Activated naive CD8-positive, alpha-beta T cell treated with anti-CD3 and anti-CD28 coated beads, Interleukin-2, amount 50 U/mL, for 24 hours (primary cell): ENCODE measurements around the gene PRUNE2.
"Not testable (repeated sequence)": the region's sequence is repeated elsewhere in the genome, so short reads cannot be mapped to it uniquely, and the experiment has no call there.

ENCODE experiments used
- ATAC-seq: fragments of 150-1000 bp; cut with Tn5 transposase; one replicate; pipeline ENCODE4 v1.10.0; 2021
- DNase-seq: peaks from one replicate; pipeline ENCODE4 v3.0.0; 2021
- H3K27ac Mint-ChIP-seq: one replicate; pipeline ENCODE4 v1.8.0; 2021; ENCODE audit warnings: mild to moderate bottlenecking, mixed read lengths
- H3K27me3 Mint-ChIP-seq: one replicate; pipeline ENCODE4 v1.8.0; 2021; ENCODE audit warnings: mixed read lengths
- H3K36me3 Mint-ChIP-seq: one replicate; pipeline ENCODE4 v1.8.0; 2021; ENCODE audit warnings: low read depth, mixed read lengths
- H3K4me1 Mint-ChIP-seq: one replicate; pipeline ENCODE4 v1.8.0; 2021; ENCODE audit warnings: mixed read lengths
- H3K4me3 Mint-ChIP-seq: one replicate; pipeline ENCODE4 v1.8.0; 2021; ENCODE audit warnings: mild to moderate bottlenecking, moderate library complexity, mixed read lengths
- H3K9me3 Mint-ChIP-seq: one replicate; pipeline ENCODE4 v1.8.0; 2021; ENCODE audit warnings: mixed read lengths

The PRUNE2 gene

DNA sequence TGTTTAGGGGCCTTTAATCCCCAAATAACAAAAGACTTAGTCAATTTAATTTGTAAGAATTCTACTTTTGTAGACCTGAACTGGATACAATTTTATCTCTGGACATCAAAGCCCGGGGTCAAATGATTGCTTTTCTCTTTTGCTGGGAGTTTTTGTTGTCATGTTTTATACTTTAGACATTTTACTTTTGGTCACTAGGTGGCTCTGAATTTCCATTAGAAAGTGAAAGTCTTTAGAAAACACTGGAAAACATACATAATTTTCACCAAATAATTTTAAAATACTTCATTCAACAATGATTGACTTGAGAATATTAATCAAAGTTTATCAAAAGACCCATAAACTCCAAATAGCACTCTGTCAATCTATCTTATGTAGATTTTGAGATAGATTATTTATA is 144.5 kb downstream of the PRUNE2 start:
- Mint-ChIP-seq H3K36me3 (no peaks in the 10 kb centered on the region), H3K27ac (no peak overlapping the region), H3K4me1 (peaks cover 9% of the 10 kb centered on the region), H3K27me3 (peaks cover 4% of the 10 kb centered on the region), H3K9me3 (no peaks in the 10 kb centered on the region), H3K4me3 (no peak overlapping the region)
- DNase-seq (no peak), ATAC-seq (no peak)

DNA sequence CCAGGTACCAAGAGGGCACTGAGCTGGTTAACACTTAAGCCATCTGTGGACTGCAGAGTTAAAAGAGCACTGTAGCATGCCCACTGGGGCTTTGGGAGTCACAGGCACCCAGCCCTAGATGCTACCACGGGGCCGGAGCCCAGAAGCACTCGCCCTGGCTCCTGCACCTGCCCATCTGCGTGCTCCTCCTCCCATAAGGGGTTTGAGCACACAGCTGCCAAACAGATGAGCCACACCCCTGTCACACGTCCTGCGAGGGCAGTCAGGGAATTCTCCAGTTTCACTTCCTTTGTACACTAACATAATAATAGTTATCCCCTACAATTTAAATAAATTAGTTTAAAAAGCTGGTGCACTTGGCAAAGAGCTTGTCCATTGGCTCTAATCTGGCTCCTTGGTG is 146.2 kb downstream of the PRUNE2 start:
- no peaks in the 10 kb centered on the region for H3K9me3 Mint-ChIP-seq
- H3K27ac Mint-ChIP-seq: no peak overlapping the region
- ATAC-seq: no peak
- no peak for DNase-seq
- H3K4me1 Mint-ChIP-seq: peaks cover 19% of the 10 kb centered on the region
- no peaks in the 10 kb centered on the region for H3K36me3 Mint-ChIP-seq
- H3K4me3 Mint-ChIP-seq: no peak overlapping the region
- H3K27me3 Mint-ChIP-seq: peaks cover 4% of the 10 kb centered on the region

DNA sequence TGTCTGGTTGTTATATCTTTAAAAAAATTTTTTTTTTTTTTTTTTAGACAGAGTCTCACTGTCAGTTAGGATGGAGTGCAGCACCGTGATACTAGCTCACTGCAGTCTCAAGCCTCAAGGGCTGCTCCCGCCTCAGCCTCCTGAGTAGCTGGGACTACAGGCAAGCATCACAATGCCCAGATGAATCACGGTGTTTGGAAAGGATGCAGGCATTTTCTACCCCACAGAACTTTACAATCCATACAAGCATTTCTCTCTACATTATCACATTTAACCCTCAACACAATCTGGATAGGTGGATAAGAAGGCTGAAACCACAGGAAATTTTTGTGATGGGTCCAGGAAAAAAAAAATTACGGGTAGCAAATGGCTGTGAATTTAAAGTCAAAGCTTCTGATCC is 147.4 kb downstream of the PRUNE2 start:
- no peaks in the 10 kb centered on the region for H3K36me3 Mint-ChIP-seq
- no peak overlapping the region for H3K27ac Mint-ChIP-seq
- H3K9me3 Mint-ChIP-seq: no peaks in the 10 kb centered on the region
- no peak overlapping the region for H3K4me3 Mint-ChIP-seq
- no peak for ATAC-seq
- peaks cover 4% of the 10 kb centered on the region for H3K27me3 Mint-ChIP-seq
- peaks cover 19% of the 10 kb centered on the region for H3K4me1 Mint-ChIP-seq
- DNase-seq: no peak

DNA sequence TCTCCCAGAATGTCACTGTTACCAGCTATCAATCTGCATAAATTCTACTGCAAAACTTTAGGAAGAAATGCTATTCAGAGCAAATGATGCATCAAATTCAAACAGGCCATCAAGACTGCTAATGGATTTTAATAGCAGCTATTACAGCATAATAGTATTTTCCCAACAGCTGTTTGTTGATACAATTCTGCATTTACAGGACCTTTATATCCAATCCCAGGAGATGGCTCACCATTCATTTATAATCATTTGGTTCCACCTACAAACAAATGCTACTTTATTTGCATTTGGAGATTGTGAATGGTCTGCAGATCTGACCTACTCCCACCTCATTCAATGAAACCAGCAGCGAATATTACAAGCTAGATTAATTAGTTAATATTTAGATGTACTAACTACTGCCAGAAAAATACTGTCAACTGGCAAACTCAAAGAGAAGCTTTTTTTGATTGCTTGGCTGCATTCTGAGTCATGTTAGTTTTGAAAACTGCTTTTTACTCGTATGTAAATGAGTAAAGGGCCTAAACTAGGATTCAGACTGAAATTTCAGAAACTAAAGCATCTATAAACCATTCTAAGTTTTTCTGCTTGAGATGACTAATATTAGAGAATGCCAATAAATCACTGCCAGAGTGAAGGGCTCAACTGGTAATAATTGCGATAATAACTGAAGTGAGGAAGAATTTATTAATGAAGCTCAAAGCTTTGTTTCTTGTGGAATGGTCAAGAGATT is 148.8 kb downstream of the PRUNE2 start:
- no peak overlapping the region for H3K27ac Mint-ChIP-seq
- DNase-seq: no peak
- H3K4me3 Mint-ChIP-seq: no peak overlapping the region
- H3K4me1 Mint-ChIP-seq: peaks cover 19% of the 10 kb centered on the region
- H3K9me3 Mint-ChIP-seq: no peaks in the 10 kb centered on the region
- ATAC-seq: no peak
- H3K27me3 Mint-ChIP-seq: peaks cover 2% of the 10 kb centered on the region
- H3K36me3 Mint-ChIP-seq: no peaks in the 10 kb centered on the region

DNA sequence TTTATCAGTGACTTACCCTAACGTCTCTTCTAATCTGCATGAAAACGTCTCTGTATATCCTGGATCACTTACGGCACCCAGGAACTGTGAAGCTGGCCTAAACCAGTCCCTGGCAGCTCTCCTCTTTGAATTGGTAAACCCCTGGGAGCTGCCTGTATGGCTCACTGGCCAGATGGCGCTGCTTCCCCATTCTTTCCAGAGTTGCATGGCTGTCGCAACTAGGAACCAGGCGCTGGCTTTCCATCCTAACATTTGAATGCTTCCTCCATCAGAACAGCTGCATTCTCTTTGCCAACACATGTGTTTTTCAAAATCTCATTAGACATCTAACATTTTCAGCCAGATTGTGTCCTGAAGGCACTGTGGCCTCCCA is 149.7 kb downstream of the PRUNE2 start:
- H3K36me3 Mint-ChIP-seq: no peaks in the 10 kb centered on the region
- no peak for DNase-seq
- no peak overlapping the region for H3K4me3 Mint-ChIP-seq
- peaks cover 2% of the 10 kb centered on the region for H3K27me3 Mint-ChIP-seq
- no peaks in the 10 kb centered on the region for H3K9me3 Mint-ChIP-seq
- no peak for ATAC-seq
- H3K4me1 Mint-ChIP-seq: peaks cover 19% of the 10 kb centered on the region
- peak overlapping the region; percentile 39 for H3K27ac Mint-ChIP-seq

DNA sequence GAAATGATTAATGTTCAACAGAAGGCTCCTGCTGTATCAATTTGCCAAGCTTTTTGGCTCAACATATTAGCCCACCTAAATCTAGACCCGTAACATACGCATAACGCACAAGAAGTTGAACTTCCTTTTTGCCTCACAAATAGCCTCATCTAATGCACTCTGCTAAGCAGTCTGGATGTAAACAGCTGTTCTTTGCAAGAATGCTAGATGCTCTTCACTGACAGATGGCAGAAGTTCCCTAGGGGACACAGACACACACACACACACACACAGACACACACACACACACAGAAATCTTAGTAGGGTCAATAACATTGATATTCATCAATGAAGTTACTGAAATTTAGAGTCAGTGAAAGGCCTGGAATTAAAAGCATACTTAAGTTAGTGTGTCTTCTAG is 154.9 kb downstream of the PRUNE2 start:
- no peak overlapping the region for H3K4me3 Mint-ChIP-seq
- peaks cover 2% of the 10 kb centered on the region for H3K27me3 Mint-ChIP-seq
- H3K4me1 Mint-ChIP-seq: peaks cover 6% of the 10 kb centered on the region
- H3K36me3 Mint-ChIP-seq: no peaks in the 10 kb centered on the region
- DNase-seq (no peak), ATAC-seq (no peak)
- H3K9me3 Mint-ChIP-seq: no peaks in the 10 kb centered on the region
- no peak overlapping the region for H3K27ac Mint-ChIP-seq

DNA sequence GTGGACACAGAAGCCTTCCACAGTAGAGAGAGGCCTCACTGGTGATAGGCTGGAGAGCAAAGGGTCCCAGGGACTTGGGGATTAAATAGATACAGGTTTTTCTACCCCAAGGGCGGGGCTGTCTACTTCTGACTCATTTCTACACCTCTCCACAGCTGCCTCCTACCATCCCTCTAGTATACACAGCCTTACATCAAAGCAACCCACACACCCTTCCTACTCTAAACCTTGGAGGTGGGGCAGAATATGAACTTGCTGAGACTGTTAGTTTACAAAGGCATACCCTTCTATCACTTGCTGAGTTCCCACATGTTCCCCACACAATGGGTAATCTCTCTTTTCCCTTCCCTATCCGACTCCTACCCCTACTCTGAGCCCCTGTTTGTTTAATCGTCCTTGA is 161.6 kb downstream of the PRUNE2 start:
- H3K27ac Mint-ChIP-seq: no peak overlapping the region
- no peak for DNase-seq
- ATAC-seq: peak; percentile 59

DNA sequence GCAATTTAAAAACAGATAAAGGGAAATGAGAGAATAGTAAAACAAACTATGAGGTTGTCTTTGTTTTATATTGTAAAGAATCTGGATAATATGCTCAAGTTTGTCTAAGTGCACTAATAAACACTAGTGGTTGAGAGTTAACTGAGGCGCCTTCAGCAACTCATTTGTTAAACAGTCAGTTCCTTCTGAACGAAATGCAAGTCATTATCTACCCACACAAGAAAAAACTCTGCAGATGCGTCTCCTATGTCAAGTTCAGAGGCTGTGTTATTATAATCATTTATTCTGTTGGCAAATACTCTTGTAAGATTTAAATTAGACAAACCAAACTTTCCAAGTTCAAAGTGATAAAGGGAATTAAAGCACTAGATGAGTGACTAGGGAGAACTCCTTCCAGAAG is 162.0 kb downstream of the PRUNE2 start:
- no peaks in the 10 kb centered on the region for H3K36me3 Mint-ChIP-seq
- no peak overlapping the region for H3K4me3 Mint-ChIP-seq
- DNase-seq (no peak), ATAC-seq (no peak)
- H3K9me3 Mint-ChIP-seq: peaks cover 19% of the 10 kb centered on the region
- no peak overlapping the region for H3K27ac Mint-ChIP-seq
- H3K27me3 Mint-ChIP-seq: peaks cover 13% of the 10 kb centered on the region
- no peaks in the 10 kb centered on the region for H3K4me1 Mint-ChIP-seq

More for the DNA sequence above, 161.6 kb downstream of the PRUNE2 start:
- Mint-ChIP-seq H3K4me3 (no peak overlapping the region), H3K9me3 (peaks cover 19% of the 10 kb centered on the region), H3K36me3 (no peaks in the 10 kb centered on the region), H3K4me1 (no peaks in the 10 kb centered on the region), H3K27me3 (peaks cover 11% of the 10 kb centered on the region)

DNA sequence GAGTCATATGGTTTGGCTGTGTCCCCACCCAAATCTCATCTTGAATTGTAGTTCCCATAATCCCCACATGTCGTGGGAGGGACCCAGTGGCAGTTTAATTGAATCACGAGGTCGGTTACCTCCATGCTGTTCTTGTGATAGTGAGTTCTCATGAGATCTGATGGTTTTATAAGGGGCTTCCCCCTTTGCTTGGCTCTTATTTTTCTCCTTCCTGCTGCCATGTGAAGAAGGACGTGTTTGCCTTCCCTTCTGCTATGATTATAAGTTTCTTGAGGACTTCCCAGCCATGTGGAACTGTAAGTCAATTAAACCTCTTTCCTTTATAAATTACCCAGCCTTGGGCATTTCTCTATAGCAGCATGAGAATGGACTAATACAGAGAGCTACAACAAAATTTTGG is 163.0 kb downstream of the PRUNE2 start:
- ATAC-seq, H3K4me1 Mint-ChIP-seq, H3K36me3 Mint-ChIP-seq, H3K27ac Mint-ChIP-seq, H3K4me3 Mint-ChIP-seq, DNase-seq: not testable (repeated sequence)
- Mint-ChIP-seq H3K27me3 (peaks cover 14% of the 10 kb centered on the region), H3K9me3 (peaks cover 19% of the 10 kb centered on the region)

DNA sequence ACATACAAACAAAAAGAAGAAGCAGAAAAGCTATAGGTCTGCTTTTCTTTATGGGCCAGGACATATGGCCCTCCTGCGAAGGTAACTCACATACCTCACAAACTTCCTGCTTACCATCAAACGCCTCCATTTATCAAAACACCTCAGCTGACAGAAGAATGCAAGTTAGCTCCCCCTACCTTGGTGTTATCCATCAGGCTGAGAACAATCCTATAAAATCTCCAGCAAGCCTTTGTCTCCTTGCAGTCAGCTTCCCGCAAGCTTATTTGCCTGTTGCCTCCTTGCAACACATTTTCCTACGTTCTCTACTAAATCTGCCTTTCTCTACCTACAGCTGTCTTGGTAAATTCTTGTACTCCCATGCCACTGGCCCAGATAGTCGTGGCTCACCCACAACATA is 164.4 kb downstream of the PRUNE2 start:
- Mint-ChIP-seq H3K36me3 (no peaks in the 10 kb centered on the region), H3K4me3 (no peak overlapping the region), H3K27me3 (peaks cover 13% of the 10 kb centered on the region), H3K27ac (no peak overlapping the region), H3K4me1 (no peaks in the 10 kb centered on the region), H3K9me3 (peaks cover 19% of the 10 kb centered on the region)
- ATAC-seq: no peak
- DNase-seq: no peak

DNA sequence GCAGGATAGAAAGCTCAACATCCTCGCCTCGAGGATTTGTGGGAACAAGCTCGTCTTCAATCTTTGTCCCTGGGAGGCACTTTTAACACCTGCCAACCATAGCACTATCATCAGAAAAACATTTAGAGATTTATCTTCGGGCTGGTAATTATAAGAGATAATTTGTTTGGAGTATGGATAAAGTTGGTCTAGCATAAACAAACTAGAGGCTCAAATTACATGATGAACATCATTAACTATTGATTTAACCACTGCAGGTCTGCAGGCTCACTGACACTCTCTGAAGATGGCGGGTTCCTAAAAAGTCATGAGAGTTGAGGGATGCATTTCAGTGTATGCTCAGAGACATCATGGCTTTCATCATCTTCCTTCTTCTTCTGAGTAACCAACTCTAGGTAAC is 167.5 kb downstream of the PRUNE2 start:
- Mint-ChIP-seq H3K4me3 (no peak overlapping the region), H3K27ac (no peak overlapping the region), H3K36me3 (no peaks in the 10 kb centered on the region), H3K27me3 (peaks cover 9% of the 10 kb centered on the region), H3K4me1 (no peaks in the 10 kb centered on the region), H3K9me3 (peaks cover 12% of the 10 kb centered on the region)
- no peak for DNase-seq
- no peak for ATAC-seq

DNA sequence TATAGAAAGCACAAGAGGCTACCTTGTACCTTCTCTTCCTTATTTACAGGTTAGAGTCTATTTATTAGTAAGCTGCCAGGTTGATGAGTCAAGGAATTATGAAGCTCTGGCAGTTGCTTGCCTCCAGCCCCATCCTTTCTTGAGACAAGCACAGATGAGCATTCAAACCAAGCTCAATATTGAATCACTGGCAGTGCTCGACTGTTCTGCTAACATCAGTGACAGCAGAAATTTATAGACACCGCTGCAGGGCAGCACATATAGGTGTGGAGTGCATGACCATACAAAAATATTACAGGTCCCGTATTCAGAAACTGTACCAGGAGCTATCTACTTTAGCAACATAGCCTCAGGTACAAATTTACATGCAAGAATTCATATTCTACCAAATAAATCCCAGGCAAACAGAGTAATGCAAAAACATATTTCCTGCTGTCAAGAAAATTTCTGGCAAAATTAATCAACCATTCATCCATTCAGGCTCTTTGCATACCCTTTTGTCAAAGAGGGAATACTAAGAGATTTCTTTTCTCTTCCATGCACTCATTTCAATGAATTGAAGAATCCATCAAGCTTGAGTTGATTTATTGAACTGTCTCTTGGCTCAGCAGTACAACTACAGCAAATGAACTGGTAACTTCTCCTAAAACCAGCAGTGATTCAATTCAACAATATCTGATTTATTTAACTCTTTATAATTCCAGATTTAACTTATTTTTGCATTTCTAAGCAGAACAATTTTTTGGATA is 168.6 kb downstream of the PRUNE2 start:
- DNase-seq (no peak), ATAC-seq (no peak)
- H3K27ac Mint-ChIP-seq: no peak overlapping the region
- no peak overlapping the region for H3K4me3 Mint-ChIP-seq
- no peaks in the 10 kb centered on the region for H3K36me3 Mint-ChIP-seq
- no peaks in the 10 kb centered on the region for H3K4me1 Mint-ChIP-seq
- H3K27me3 Mint-ChIP-seq: peaks cover 12% of the 10 kb centered on the region
- H3K9me3 Mint-ChIP-seq: peaks cover 2% of the 10 kb centered on the region

DNA sequence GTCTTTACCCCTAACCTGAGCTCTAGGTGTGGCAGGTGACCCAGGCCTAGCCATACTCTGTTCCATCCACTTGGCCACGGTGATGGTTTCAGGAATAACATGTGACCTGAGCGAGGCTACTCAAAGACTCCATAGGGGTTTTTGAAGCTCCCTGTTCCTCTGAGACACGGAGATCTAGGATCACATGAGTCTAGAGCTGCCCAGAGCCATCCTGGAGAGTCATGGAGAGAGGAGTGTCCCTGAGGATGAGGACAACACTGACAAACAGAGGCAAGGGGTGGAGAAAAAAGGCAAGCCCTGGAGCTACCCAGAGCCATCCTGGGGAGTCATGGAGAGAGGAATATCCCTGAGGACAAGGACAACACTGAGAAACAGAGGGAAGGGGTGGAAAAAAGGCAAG is 171.2 kb downstream of the PRUNE2 start:
- H3K36me3 Mint-ChIP-seq: no peaks in the 10 kb centered on the region
- no peak for ATAC-seq

DNA sequence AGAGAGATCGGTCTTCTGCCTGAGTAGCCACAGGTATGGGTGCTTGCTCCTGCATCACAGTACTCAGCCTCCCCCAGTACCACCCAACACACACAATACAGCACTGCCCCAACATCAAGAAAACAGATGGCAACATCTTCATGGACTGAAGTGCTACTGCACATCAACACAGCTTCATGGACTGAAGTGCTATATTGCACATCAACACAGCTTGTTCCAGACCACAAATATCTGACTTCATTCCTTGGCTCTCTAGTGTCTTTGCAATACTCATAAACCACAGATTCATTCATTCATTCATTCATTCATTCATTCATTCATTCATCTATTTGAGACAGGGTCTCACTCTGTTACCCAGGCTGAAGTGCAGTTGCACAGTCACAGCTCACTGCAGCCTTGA is 172.8 kb downstream of the PRUNE2 start:
- no peaks in the 10 kb centered on the region for H3K36me3 Mint-ChIP-seq
- peaks cover 6% of the 10 kb centered on the region for H3K27me3 Mint-ChIP-seq
- no peak overlapping the region for H3K27ac Mint-ChIP-seq
- no peak for DNase-seq
- no peaks in the 10 kb centered on the region for H3K4me1 Mint-ChIP-seq
- H3K4me3 Mint-ChIP-seq: no peak overlapping the region
- ATAC-seq: no peak
- no peaks in the 10 kb centered on the region for H3K9me3 Mint-ChIP-seq

More for the DNA sequence above, 171.2 kb downstream of the PRUNE2 start:
- Mint-ChIP-seq H3K4me1 (no peaks in the 10 kb centered on the region), H3K27me3 (peaks cover 9% of the 10 kb centered on the region), H3K4me3 (no peak overlapping the region), H3K27ac (no peak overlapping the region), H3K9me3 (no peaks in the 10 kb centered on the region)
- DNase-seq: no peak

DNA sequence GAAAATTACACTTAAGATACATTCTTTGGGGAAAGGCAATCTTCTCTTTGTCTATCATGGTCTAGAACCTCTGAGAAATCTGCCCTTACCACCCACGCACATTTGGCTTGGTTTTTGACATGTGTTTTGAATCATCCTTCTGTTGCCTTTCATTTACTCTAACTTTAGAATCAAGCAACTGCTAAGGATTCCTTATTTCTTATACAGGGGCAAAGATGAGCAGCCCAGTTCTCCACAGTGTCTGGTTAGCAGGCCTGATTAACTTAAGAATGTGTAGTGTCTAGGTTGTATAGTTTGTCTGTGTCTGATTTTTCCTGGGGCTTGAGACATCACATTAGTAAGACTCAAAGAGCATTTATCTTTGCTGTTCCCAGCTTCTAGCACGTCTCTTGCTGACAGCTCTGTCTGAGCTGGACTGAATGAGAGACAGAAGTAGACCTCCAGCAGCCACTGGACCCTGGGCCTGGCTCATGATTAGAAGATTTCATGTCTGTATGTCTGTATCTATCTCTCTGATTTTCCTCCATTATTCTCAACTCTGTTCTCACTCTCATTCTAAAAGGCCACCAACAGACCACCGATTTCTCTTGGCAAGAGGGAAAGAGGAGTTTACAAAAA is 173.5 kb downstream of the PRUNE2 start:
- Mint-ChIP-seq H3K27me3 (peaks cover 6% of the 10 kb centered on the region), H3K4me1 (no peaks in the 10 kb centered on the region), H3K27ac (no peak overlapping the region), H3K9me3 (no peaks in the 10 kb centered on the region), H3K36me3 (no peaks in the 10 kb centered on the region), H3K4me3 (no peak overlapping the region)
- ATAC-seq (no peak), DNase-seq (no peak)
